GM18520 (cell line): ENCODE data around the gene IFI27L1.
A peak's percentile ranks its signal among the peaks of the same experiment; 100 is the strongest.

Experiments
- ATAC-seq: cut with Tn5 transposase; IDR thresholded peaks from one replicate; pipeline ENCODE4 v1.9.1; 2021; ENCODE audit not compliant: unreplicated experiment

The IFI27L1 gene

DNA sequence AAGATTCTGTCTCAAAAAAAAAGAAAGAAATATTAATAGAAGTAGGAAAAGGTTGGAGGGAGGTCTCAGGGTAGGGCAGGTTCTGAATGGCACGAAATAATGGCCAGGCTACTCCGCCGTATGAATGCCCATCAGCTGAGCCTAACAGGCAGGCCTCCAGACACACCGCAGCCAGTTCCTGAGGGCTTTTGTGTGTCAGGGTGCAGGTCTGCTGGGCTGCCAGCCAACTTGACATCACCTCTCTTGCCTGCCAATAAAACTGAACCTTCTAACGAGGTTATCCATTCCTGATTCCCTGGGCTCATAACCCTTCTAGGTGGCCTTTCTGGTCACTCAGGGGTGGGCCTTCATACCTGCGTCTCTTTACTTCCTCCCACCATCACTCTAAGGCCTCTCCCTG lies 32.4 kb downstream of the IFI27L1 start:
- no peak for ATAC-seq

GRCh38 chr14:94113908-94114588 lies 32.9 kb downstream of the IFI27L1 start:
- ATAC-seq, result no peak

- no peak for ATAC-seq
These were observed 33.5 kb downstream of the IFI27L1 start for GRCh38 chr14:94114589-94115057.

DNA sequence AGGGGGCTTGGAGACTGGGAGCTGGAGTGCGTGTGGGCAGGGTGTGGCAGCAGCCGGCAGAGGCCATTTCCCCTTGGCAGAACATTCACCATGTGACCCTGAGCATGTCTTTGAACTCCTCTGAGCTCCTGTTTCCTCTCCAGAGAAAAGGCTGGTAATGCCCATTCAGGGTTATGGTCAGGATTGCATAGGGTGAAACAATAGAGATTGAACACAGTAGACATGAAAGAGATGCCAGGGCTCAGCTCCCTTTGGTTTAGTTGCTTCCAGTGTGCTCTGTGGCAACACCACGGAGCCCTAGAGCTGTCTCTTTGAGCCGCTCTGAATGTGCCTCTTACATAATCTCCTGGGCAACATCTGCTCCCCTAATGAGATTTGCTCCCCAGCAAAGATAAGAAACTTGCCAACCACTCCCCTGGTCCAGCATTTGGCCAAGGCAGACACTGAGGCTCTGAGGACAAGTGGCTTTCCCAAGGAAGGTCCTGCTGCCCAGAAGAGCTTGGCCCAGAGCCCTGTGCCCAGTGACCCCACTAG lies 34.0 kb downstream of the IFI27L1 start:
- ATAC-seq, result no peak

DNA sequence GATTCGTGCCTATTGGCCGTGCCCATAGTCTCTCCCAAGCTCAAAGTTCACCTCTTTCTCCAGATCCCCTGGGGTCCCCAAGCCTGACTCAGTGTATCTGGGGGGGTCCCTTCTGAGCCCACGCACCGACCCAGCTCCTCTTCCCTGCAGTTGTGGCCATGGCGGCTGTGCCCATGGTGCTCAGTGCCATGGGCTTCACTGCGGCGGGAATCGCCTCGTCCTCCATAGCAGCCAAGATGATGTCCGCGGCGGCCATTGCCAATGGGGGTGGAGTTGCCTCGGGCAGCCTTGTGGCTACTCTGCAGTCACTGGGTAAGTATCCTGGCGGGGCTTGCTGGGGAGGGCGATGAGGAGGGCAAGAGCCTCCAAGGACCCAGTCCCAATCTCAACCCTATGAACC lies 34.5 kb downstream of the IFI27L1 start:
- no peak for ATAC-seq

DNA sequence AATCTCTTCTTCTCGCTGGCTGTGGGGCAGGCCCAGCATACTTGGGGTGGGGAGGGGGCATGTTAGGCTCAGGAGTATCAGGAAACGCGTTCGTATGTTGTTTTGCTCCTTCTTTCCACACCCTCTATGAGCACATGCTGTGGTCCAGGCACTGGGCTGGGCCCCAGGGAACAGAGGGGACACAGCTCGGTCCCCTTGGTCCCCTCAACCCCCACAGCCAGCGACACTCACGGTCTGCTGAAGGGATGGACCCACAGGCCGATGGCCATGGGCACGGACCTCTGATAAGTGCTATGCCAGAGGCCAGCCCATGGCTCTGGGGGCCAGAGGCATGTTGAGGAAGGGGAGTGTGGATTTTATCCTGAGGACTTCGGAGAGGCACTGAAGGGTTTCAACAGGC lies 35.6 kb downstream of the IFI27L1 start:
- no peak for ATAC-seq

DNA sequence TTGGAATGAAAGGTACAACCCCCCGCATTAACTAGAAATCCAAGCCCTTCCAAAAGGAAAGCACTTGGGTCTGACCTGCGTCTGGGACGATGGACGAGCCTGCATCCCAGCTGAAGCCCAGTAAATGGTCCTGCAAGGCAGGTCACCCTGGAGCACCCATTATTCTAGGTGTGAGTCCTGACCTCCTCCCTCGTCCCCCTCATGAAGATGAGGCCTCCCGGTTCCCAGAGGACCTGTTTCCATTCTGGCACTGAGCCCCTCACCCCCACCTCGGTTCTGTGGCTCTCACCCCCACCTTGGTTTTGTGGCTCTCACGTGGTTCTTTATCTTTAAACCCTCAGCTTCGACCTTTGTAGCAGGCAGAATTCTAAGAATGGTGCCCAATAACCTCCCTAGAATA lies 36.7 kb downstream of the IFI27L1 start:
- ATAC-seq, result no peak

DNA sequence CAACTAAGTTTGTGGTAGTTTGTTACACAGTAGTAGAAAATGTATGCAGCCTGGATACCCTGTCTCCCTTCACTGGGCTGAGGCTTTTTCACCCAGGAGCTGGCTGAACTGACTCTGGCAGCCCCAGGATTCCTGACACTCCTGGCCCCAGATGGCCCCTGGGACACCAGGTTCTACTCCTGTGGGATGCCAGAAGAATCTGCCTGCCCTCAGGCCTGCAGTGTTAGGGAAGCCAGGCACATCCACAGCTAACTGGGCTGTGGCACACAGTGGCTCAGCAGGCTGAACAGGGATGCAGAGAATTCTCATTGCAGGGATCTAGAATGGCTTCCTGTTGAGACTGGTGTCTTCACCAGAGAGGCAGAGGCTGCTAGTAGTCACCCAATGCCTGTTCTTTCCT lies 38.0 kb downstream of the IFI27L1 start:
- no peak for ATAC-seq

GRCh38 chr14:94120667-94121340 lies 39.7 kb downstream of the IFI27L1 start:
- no peak for ATAC-seq

GRCh38 chr14:94121485-94121884 lies 40.4 kb downstream of the IFI27L1 start:
- no peak for ATAC-seq

GRCh38 chr14:94122438-94122837 lies 41.3 kb downstream of the IFI27L1 start:
- no peak for ATAC-seq

DNA sequence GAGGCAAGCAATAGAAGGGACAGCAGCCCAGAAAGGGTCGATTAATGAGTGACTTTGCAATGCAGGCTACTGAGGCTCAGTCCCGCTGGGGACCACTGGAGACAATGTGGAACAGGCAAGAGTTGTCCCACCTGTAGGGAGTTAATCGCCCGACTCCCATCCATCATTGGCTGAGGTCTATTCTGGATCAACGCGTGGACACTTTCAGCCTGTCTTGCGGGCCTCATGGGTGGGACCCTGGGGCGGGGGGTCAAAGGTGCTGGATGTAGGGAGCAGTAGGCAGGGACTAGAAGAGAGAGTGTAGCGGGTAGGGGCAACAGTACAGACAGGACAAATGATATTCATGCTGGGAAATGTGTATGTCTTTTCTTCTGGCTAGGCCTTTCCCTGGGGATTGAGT lies 42.2 kb downstream of the IFI27L1 start:
- ATAC-seq, result no peak

DNA sequence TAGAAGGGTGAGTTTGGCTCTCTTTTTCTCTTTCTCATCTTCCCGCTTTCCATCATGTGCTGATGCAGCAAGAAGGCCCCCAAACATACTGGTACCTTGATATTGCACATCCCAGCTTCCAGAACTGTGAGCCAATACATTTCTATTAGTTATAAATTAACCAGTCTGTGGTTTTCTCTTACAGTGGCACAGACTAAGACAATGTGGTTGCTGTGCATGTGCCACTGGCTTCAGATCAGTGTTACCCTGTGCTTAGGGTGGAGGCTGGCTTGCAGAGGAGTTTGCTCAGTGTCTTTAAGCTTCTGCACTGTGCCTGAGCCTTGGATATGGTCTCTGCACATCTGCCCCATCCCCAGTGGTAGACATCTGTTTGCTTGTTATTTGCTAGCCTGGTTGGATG lies 42.8 kb downstream of the IFI27L1 start:
- no peak for ATAC-seq

DNA sequence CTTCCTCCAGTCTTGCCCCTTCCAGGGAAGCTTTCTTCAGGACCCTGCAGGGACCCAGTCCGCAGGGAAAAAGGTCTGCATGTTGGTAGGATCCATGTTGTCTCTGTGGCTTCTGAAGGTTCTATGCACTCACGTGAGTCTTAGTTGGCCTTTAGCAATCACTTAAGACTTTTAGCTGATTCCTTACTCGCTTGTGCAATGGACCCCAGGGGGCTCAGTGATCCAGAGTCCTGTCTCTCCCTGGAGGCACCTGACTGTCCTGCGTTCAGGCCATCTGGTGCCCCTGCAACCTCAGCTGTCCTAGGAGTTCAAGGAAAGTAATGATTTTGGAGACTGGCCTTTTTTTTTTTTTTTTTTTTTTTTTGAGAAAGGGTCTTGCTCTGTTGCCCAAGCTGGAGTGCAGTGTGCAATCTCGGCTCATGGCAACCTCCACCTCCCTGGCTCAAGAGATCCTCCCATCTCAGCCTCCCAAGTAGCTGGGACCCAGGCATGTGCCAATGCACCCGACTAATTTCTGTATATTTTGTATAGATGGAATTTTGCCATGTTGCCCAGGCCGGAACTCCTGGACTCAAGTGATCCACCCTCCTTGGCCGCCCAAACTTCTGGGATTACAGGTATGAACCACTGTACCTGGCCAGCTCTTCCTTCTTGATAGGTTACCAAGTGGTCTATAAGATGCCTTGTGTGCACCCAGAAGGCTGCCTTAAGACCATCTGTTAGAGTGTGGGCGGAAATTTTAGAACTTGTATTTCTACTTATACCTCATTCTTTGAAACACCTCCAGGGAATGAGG lies 43.7 kb downstream of the IFI27L1 start:
- no peak for ATAC-seq

GRCh38 chr14:94125659-94126418 lies 44.7 kb downstream of the IFI27L1 start:
- ATAC-seq, result no peak

DNA sequence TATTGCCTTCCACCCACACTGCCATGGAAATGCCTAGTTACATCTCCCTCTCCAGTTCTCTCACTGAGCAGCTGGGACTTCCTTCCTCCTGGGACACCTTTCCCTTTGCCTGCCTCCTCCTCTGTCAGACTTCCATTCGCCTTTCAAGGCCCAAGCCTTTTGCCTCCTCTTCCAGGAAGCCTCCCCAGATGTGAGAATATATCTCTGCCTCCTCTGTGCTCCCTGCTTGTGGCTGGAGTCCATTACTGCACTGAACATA lies 45.2 kb downstream of the IFI27L1 start:
- ATAC-seq, result no peak

GRCh38 chr14:94126800-94127199 lies 45.7 kb downstream of the IFI27L1 start:
- no peak for ATAC-seq

DNA sequence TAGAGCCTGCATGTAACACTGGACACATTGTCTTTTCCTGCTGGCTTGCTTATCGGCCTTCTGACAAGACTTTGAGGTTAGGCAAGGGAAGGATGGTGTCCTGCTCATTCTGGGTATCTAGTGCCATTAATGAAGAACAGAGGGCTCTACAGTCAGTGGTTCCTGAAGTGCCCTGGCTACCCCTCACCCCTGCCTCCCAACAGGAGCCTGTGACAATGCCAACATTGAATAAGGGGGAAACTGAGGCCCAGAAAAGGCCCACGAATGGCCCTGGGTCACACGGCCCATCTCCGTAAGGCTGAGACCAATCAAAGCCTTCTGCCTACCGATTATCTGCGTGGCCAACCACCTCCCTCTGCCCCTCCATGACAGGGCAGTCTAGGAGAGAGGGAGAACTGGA lies 46.2 kb downstream of the IFI27L1 start:
- no peak for ATAC-seq

DNA sequence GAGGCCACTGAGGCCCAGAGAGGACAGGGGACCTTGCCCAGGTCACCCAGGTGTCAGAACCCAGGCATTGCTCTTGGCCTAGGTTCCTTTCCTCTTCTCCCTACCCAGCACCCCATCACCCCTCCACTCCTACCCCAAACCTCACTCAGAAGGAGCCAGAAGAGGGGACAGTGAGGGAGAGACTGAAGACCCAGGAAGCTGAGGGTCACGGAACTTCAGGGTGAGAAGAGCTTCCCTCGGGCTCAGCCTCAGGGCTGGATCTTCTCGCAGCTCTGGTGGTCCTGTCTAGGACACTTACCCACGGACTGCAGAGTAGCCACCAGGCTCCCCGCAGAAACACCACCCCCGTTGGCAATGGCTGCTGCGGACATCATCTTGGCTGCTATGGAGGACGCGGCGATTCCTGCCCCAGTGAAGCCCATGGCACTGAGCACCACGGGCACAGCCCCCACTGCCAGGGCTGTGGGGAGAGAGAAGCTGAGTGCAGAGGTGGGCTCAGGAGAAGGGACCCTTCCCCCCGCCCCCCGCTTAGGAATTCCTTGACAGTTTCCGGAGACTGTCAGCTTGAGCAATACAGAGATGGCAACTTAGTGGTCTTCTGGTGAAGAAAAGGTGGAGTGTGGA lies 47.2 kb downstream of the IFI27L1 start:
- ATAC-seq, result no peak

DNA sequence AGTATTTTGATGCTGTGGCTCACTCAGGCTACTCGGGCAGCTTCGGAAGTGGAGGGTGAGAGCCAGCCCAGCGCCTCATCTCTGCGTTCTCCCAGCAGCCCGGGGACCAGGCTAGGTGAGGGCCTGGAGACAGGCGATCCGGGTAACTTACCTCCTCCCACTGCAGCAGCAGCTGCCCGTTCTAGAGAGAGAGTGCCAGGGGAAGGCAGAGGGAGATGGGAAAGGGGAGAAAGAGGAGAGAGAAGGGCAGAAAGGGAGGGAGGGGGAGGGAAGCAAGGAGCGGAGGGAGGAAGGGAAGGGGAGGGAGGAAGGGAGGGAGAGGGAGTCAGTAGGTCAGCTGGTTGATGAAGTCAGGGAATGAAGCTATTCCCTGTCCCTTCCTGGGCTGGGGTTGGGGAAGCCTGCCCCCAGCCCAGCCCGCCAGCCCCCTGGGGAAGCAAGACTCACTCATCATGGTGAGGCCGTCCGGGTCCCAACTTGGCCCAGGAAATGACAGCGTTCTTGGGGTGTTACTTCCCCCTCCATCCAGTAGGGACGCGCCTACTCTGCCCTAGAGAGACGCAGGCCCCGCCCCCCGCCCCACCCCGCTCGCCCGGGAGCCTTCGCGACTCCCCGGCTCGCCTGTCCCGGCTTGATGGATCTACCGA lies 48.1 kb downstream of the IFI27L1 start, which contains the start of gene IFI27L2:
Gene IFI27L2, minus strand, starts transcription at position 494 of the 647 bp plus-strand sequence. Its CDS starts 40 bp downstream, at position 454.
- peak; percentile 83 for ATAC-seq
